Hepatocyte (in vitro differentiated cells): ENCODE measurements around the gene PEAR1.

Experiments
- EZH2 ChIP-seq: fragments of 200-600 bp; sonication (generic); IDR thresholded peaks from 2 replicates; pipeline ENCODE4 v1.6.1; 2016; ENCODE audit warnings: antibody characterized with exemption, mild to moderate bottlenecking, borderline replicate concordance
- EZH2phosphoT487 ChIP-seq: fragments of 200-600 bp; sonication (generic); IDR thresholded peaks from one replicate; pipeline ENCODE4 v1.6.1; 2018; ENCODE audit warnings: antibody characterized with exemption, mild to moderate bottlenecking, low read depth, moderate library complexity; ENCODE audit not compliant: unreplicated experiment, severe bottlenecking
- TF ChIP-seq, protein P1 (sequence below): fragments of 200-600 bp; sonication (generic); IDR thresholded peaks from 2 replicates; pipeline ENCODE4 v1.5.1; 2016; ENCODE audit warnings: antibody characterized with exemption, mild to moderate bottlenecking; ENCODE audit not compliant: poor library complexity

DNA sequence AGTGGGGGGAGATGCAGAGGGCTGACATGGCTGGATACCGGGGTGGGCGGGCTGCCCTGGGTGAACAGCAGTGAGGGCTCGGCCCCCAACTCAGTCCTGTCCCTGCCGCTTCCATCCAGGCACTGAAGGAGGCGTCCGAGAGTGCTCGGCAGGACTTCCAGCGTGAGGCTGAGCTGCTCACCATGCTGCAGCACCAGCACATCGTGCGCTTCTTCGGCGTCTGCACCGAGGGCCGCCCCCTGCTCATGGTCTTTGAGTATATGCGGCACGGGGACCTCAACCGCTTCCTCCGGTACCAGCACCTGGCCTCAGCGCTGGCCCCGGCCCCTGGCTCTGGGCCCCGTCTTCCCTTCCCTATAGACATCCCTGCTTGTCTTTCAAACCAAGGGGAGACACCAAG is 17.2 kb upstream of the PEAR1 start:
- TF ChIP-seq, protein P1, sequence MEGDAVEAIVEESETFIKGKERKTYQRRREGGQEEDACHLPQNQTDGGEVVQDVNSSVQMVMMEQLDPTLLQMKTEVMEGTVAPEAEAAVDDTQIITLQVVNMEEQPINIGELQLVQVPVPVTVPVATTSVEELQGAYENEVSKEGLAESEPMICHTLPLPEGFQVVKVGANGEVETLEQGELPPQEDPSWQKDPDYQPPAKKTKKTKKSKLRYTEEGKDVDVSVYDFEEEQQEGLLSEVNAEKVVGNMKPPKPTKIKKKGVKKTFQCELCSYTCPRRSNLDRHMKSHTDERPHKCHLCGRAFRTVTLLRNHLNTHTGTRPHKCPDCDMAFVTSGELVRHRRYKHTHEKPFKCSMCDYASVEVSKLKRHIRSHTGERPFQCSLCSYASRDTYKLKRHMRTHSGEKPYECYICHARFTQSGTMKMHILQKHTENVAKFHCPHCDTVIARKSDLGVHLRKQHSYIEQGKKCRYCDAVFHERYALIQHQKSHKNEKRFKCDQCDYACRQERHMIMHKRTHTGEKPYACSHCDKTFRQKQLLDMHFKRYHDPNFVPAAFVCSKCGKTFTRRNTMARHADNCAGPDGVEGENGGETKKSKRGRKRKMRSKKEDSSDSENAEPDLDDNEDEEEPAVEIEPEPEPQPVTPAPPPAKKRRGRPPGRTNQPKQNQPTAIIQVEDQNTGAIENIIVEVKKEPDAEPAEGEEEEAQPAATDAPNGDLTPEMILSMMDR = no peak
- TF ChIP-seq EZH2 (no peak), EZH2phosphoT487 (no peak)
